ENCODE results near the gene TTC28. TPM values are rescaled to one million over a fixed set of nuclear protein-coding genes. Genes with fewer than 3 reads are reported as not detected.

TTC28 gene
- total RNA-seq, 1 donor from 2014 or later, result 16.4 TPM

- Histone ChIP-seq H3K27ac (replicated peaks) (no peak overlapping the region), H3K4me3 (no peak overlapping the region), H3K36me3 (no peaks in the 10 kb centered on the region), H3K27me3 (ENCODE audit: low read depth) (no peaks in the 10 kb centered on the region), H3K4me1 (peaks cover 33% of the 10 kb centered on the region), H3K9me3 (replicated peaks) (no peaks in the 10 kb centered on the region)
- no peak for TF ChIP-seq CTCF (IDR thresholded peaks at IDR 0.05; ENCODE audit: borderline replicate concordance)
- no peak for DNase-seq
- intact Hi-C loops (cut with micrococcal nuclease), result no loop called here
These were observed 532.2 kb downstream of the TTC28 start for GRCh38 chr22:28147401-28147800.

GRCh38 chr22:28146401-28147314 is 533.0 kb downstream of the TTC28 start:
- no peaks in the 10 kb centered on the region for H3K27me3 ChIP-seq (ENCODE audit: low read depth)
- no peak overlapping the region for H3K4me3 ChIP-seq
- TF ChIP-seq CTCF (IDR thresholded peaks at IDR 0.05; ENCODE audit: borderline replicate concordance), result no peak
- H3K27ac ChIP-seq (replicated peaks), result peak overlapping the region; percentile 37
- H3K4me1 ChIP-seq, result peaks cover 40% of the 10 kb centered on the region
- DNase-seq, result no peak
- no peaks in the 10 kb centered on the region for H3K36me3 ChIP-seq
- intact Hi-C loops (cut with micrococcal nuclease), result no loop called here
- no peaks in the 10 kb centered on the region for H3K9me3 ChIP-seq (replicated peaks)

- Histone ChIP-seq H3K36me3 (no peaks in the 10 kb centered on the region), H3K4me1 (peaks cover 65% of the 10 kb centered on the region), H3K27me3 (ENCODE audit: low read depth) (no peaks in the 10 kb centered on the region), H3K4me3 (no peak overlapping the region), H3K27ac (replicated peaks) (peak overlapping the region; percentile 49), H3K9me3 (replicated peaks) (no peaks in the 10 kb centered on the region)
- no peak for DNase-seq
- intact Hi-C loops (cut with micrococcal nuclease), result no loop called here
- TF ChIP-seq CTCF (IDR thresholded peaks at IDR 0.05; ENCODE audit: borderline replicate concordance), result no peak
These were observed 535.5 kb downstream of the TTC28 start for GRCh38 chr22:28143961-28144745.

GRCh38 chr22:28143241-28143865 is 536.3 kb downstream of the TTC28 start:
- TF ChIP-seq CTCF (IDR thresholded peaks at IDR 0.05; ENCODE audit: borderline replicate concordance), result no peak
- no peak overlapping the region for H3K4me3 ChIP-seq
- peaks cover 67% of the 10 kb centered on the region for H3K4me1 ChIP-seq
- no peaks in the 10 kb centered on the region for H3K9me3 ChIP-seq (replicated peaks)
- no peak for DNase-seq
- H3K27me3 ChIP-seq (ENCODE audit: low read depth), result no peaks in the 10 kb centered on the region
- intact Hi-C loops (cut with micrococcal nuclease), result no loop called here
- peak overlapping the region; percentile 49 for H3K27ac ChIP-seq (replicated peaks)
- no peaks in the 10 kb centered on the region for H3K36me3 ChIP-seq

GRCh38 chr22:28142361-28142961 is 537.2 kb downstream of the TTC28 start:
- Histone ChIP-seq H3K4me3 (no peak overlapping the region), H3K36me3 (peaks cover 4% of the 10 kb centered on the region), H3K4me1 (peaks cover 67% of the 10 kb centered on the region), H3K9me3 (replicated peaks) (peaks cover 5% of the 10 kb centered on the region), H3K27ac (replicated peaks) (peak overlapping the region; percentile 49), H3K27me3 (ENCODE audit: low read depth) (no peaks in the 10 kb centered on the region)
- DNase-seq, result no peak
- intact Hi-C loops (cut with micrococcal nuclease), result no loop called here
- TF ChIP-seq CTCF (IDR thresholded peaks at IDR 0.05; ENCODE audit: borderline replicate concordance), result no peak

Measured in left ventricle myocardium inferior (tissue), 1 donor.